Hematopoietic multipotent progenitor cell (in vitro differentiated cells): ENCODE data around the gene HACD3. TPM values are rescaled to one million over a fixed set of nuclear protein-coding genes. Genes with fewer than 3 reads are reported as not detected.

Source experiments
- small RNA-seq: library from RNA; depleted of rRNA; stranded (forward); fragments of <200 nt; gene quantifications from one replicate; pipeline ENCODE3, GENCODE V24; 2012
- total RNA-seq: library from RNA; depleted of rRNA; stranded (reverse); fragments of >200 nt; gene quantifications from one replicate; pipeline ENCODE4 v1.2.3, GENCODE V29; 2012

The HACD3 gene
- total RNA-seq, 1 donor: 32.3 TPM

Small RNA genes lying within 50 kb of the gene (small RNA-seq; reads per million reads assigned to genes)
- not detected for gene RF00019
- not detected for gene RNU6-19P

Other genes starting within 250 kb of the HACD3 start
- 13.7 TPM for gene PARP16, start 243.6 kb upstream of the HACD3 start, total RNA-seq
- gene RNU5A-1, start 234.4 kb upstream of the HACD3 start, total RNA-seq: not detected
- not detected for gene RNU5B-1, start 225.8 kb upstream of the HACD3 start, total RNA-seq
- gene IGDCC3, start 152.5 kb upstream of the HACD3 start, total RNA-seq: not detected
- under 0.01 TPM for gene IGDCC4, start 107.5 kb upstream of the HACD3 start, total RNA-seq
- gene DPP8, start 12.8 kb upstream of the HACD3 start, total RNA-seq: 19.9 TPM
- gene INTS14, start 80.7 kb downstream of the HACD3 start, total RNA-seq: 29.9 TPM
- gene SLC24A1, start 91.5 kb downstream of the HACD3 start, total RNA-seq: 11.6 TPM